Prostate gland (tissue), 2 donors: ENCODE data around the gene AUTS2. TPM values are rescaled to one million over a fixed set of nuclear protein-coding genes. Genes with fewer than 3 reads are reported as not detected.

Source experiments
- DNase-seq: peaks from one replicate; pipeline ENCODE4 v3.0.0-alpha.2; 2019; ENCODE audit warnings: low spot score
- H3K27ac ChIP-seq, 2 donors: fragments of 200-600 bp; sonication (generic); 2 replicates each; pipeline ENCODE4 v1.5.1; 2017 to 2019
- H3K27me3 ChIP-seq: fragments of 200-600 bp; sonication (generic); replicated peaks from 2 replicates; pipeline ENCODE4 v1.5.1; 2019; ENCODE audit not compliant: insufficient read depth
- H3K36me3 ChIP-seq, 2 donors: fragments of 200-600 bp; sonication (generic); 1 replicate in 1 of 2; 2 replicates in 1 of 2; pipeline versions ENCODE4 v1.5.1 to v1.8.1; 2017 to 2019
- H3K4me1 ChIP-seq: fragments of 200-600 bp; sonication (generic); replicated peaks from 2 replicates; pipeline ENCODE4 v1.5.1; 2019
- H3K4me3 ChIP-seq, 2 donors: fragments of 200-600 bp; sonication (generic); 2 replicates each; pipeline ENCODE4 v1.5.1; 2017 to 2019
- H3K9me3 ChIP-seq: fragments of 200-600 bp; sonication (generic); 2 replicates; pipeline ENCODE4 v1.5.1; 2017
- CTCF ChIP-seq, 4 experiments: fragments of 200-600 bp in 2 of 4; fragments of 450-650 bp in 2 of 4; sonication (generic) in 2 of 4; IDR thresholded peaks; 1 replicate in 3 of 4; 2 replicates in 1 of 4; pipeline ENCODE4 v1.5.1; 2016 to 2019; ENCODE audit warnings: antibody characterized with exemption in 4 of 4, mild to moderate bottlenecking in 2 of 4, moderate library complexity in 2 of 4
- POLR2A ChIP-seq: fragments of 450-650 bp; IDR thresholded peaks from one replicate; pipeline ENCODE4 v1.6.1; 2016; ENCODE audit warnings: antibody characterized with exemption, mild to moderate bottlenecking
- POLR2AphosphoS5 ChIP-seq: sonication (generic); formaldehyde crosslinking; IDR thresholded peaks from one replicate; pipeline ENCODE4 v1.6.1; 2017; ENCODE audit warnings: antibody characterized with exemption
- WGBS: methylation state at CpG from one replicate; pipeline ENCODE4 v1.1.5; 2018; 5-methylcytosine and 5-hydroxymethylcytosine counted together
- intact Hi-C: fragments of 100-400 bp; cut with DNase I; formaldehyde crosslinking; loops from one replicate; pipeline ENCODE4 v1.14.2; 2022
- total RNA-seq, 2 donors: library from RNA; depleted of rRNA; stranded (reverse); fragments of >200 nt; gene quantifications; one replicate each; pipeline ENCODE4 v1.1.0, GENCODE V29; 2016

Gene AUTS2
- total RNA-seq, 2 donors from 2014 or later, result 25.0 to 55.2 TPM

GRCh38 chr7:70389531-70390151, 791.4 kb downstream of the AUTS2 start:
- Histone ChIP-seq H3K4me1 (no peaks in the 10 kb centered on the region), H3K9me3 (no peaks in the 10 kb centered on the region), H3K4me3 (no peak overlapping the region), H3K27ac (no peak overlapping the region), H3K27me3 (no peaks in the 10 kb centered on the region), H3K36me3 (no peaks in the 10 kb centered on the region)
- WGBS, result 92% methylated on average over 4 of the region's 4 CpGs
- TF ChIP-seq CTCF (IDR thresholded peaks at IDR 0.05) (no peak), POLR2A (no peak), POLR2AphosphoS5 (no peak)
- DNase-seq, result no peak
- intact Hi-C loops, result no loop called here

- intact Hi-C loops, result no loop called here
- H3K4me1 ChIP-seq, result no peaks in the 10 kb centered on the region
- H3K9me3 ChIP-seq, result no peaks in the 10 kb centered on the region
- no peaks in the 10 kb centered on the region for H3K36me3 ChIP-seq
- no peak for DNase-seq
- no peak overlapping the region for H3K27ac ChIP-seq
- TF ChIP-seq POLR2AphosphoS5 (no peak), CTCF (IDR thresholded peaks at IDR 0.05) (no peak), POLR2A (no peak)
- H3K27me3 ChIP-seq, result no peaks in the 10 kb centered on the region
- WGBS, result 100% methylated on average over 1 of the region's 1 CpG
- no peak overlapping the region for H3K4me3 ChIP-seq
These were observed 792.0 kb downstream of the AUTS2 start for GRCh38 chr7:70390251-70390650.

GRCh38 chr7:70392256-70392876, 794.1 kb downstream of the AUTS2 start:
- 77% methylated on average over 5 of the region's 5 CpGs for WGBS
- Histone ChIP-seq H3K4me1 (no peaks in the 10 kb centered on the region), H3K36me3 (no peaks in the 10 kb centered on the region), H3K27ac (no peak overlapping the region), H3K27me3 (no peaks in the 10 kb centered on the region), H3K4me3 (no peak overlapping the region), H3K9me3 (no peaks in the 10 kb centered on the region)
- DNase-seq, result no peak
- TF ChIP-seq POLR2A (no peak), CTCF (IDR thresholded peaks at IDR 0.05) (no peak), POLR2AphosphoS5 (no peak)
- intact Hi-C loops, result no loop called here

DNA sequence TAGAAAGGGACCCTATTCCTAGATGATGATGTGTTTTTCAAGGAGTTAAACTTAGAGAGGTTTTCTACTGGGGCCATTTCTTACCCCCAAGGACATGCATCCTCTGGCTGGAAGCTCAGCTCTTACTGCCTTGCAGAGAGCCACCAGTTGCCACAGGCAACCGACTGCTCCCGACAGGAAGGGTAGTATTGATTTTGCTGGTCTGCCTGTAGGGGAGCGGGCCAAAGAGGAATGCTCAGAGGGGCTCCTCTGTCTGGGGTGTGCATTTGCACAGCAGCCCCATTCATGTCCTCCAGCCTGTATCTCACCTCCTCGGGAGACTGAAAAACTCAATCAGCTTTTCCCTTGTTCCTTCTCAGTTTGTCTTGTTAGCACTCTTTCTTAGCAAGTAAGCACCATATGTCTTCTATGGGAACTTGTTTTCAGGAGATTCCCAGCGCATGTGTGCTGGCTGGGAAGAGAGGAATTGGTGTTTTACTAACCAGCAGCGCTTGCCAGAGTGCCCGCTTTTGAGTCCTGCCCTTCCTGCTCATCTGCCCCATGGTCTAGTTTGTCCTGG, 794.7 kb downstream of the AUTS2 start:
- no peak overlapping the region for H3K27ac ChIP-seq

More for the DNA sequence above, 794.7 kb downstream of the AUTS2 start:
- Histone ChIP-seq H3K4me3 (no peak overlapping the region), H3K4me1 (no peaks in the 10 kb centered on the region), H3K27me3 (no peaks in the 10 kb centered on the region), H3K9me3 (no peaks in the 10 kb centered on the region), H3K36me3 (no peaks in the 10 kb centered on the region)
- intact Hi-C loops, result no loop called here
- WGBS, result 82% methylated on average over 7 of the region's 7 CpGs
- no peak for TF ChIP-seq POLR2AphosphoS5
- no peak for TF ChIP-seq CTCF (IDR thresholded peaks at IDR 0.05)
- TF ChIP-seq POLR2A, result no peak
- no peak for DNase-seq
